Uterus (tissue), 2 donors: ENCODE results near the gene GNAL.

ENCODE experiments used
- POLR2A ChIP-seq, 2 donors: fragments of 450-650 bp; IDR thresholded peaks; one replicate each; pipeline ENCODE4 v1.6.1; 2016; ENCODE audit warnings: antibody characterized with exemption in 2 of 2, mild to moderate bottlenecking in 1 of 2, moderate library complexity in 1 of 2
- TF ChIP-seq, protein P1 (sequence below), 4 experiments: fragments of 200-600 bp in 2 of 4; fragments of 450-650 bp in 2 of 4; sonication (generic) in 2 of 4; IDR thresholded peaks; one replicate each; pipeline ENCODE4 v1.5.1; 2016 to 2019; ENCODE audit warnings: antibody characterized with exemption in 4 of 4, mild to moderate bottlenecking in 2 of 4, moderate library complexity in 1 of 4

DNA sequence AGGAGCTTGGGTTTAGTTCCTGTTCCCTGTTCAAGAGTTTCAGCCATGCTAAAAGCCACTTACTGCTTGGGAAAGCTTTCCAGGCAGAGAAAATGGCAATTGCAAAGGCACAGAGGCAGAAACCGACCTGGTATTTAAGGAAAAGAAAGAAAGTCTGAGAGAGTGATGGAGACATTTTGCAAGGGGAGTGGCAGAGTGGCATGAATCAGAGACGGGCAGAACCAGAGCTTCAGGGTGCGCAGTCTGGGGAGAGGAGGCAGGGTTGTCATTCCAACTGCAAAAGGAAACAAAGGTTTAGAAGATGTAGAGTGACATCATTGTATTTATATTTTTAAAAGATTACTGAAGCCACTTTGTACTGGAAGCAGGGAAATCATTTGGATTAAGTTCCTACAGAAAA, 14.9 kb upstream of the GNAL start:
- TF ChIP-seq POLR2A (IDR thresholded peaks at IDR 0.05) = no peak
- TF ChIP-seq, protein P1, sequence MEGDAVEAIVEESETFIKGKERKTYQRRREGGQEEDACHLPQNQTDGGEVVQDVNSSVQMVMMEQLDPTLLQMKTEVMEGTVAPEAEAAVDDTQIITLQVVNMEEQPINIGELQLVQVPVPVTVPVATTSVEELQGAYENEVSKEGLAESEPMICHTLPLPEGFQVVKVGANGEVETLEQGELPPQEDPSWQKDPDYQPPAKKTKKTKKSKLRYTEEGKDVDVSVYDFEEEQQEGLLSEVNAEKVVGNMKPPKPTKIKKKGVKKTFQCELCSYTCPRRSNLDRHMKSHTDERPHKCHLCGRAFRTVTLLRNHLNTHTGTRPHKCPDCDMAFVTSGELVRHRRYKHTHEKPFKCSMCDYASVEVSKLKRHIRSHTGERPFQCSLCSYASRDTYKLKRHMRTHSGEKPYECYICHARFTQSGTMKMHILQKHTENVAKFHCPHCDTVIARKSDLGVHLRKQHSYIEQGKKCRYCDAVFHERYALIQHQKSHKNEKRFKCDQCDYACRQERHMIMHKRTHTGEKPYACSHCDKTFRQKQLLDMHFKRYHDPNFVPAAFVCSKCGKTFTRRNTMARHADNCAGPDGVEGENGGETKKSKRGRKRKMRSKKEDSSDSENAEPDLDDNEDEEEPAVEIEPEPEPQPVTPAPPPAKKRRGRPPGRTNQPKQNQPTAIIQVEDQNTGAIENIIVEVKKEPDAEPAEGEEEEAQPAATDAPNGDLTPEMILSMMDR (IDR thresholded peaks at IDR 0.05) = no peak
